GM12874 (cell line): Measurements from ENCODE around the gene SERPINE1.

Experiments used
- CTCF ChIP-seq: IDR thresholded peaks from 2 replicates; pipeline ENCODE4 v1.5.1; 2011; ENCODE audit warnings: low read depth, mild to moderate bottlenecking, control low read depth, low read length, moderate library complexity; ENCODE audit not compliant: insufficient read depth

The SERPINE1 gene

GRCh38 chr7:101165075-101165957, 38.4 kb downstream of the SERPINE1 start, which contains the start of gene VGF:
VGF (minus strand) TSS chr7:101165569; CDS start chr7:101164843, 726 bp downstream.
- no peak for TF ChIP-seq CTCF

DNA sequence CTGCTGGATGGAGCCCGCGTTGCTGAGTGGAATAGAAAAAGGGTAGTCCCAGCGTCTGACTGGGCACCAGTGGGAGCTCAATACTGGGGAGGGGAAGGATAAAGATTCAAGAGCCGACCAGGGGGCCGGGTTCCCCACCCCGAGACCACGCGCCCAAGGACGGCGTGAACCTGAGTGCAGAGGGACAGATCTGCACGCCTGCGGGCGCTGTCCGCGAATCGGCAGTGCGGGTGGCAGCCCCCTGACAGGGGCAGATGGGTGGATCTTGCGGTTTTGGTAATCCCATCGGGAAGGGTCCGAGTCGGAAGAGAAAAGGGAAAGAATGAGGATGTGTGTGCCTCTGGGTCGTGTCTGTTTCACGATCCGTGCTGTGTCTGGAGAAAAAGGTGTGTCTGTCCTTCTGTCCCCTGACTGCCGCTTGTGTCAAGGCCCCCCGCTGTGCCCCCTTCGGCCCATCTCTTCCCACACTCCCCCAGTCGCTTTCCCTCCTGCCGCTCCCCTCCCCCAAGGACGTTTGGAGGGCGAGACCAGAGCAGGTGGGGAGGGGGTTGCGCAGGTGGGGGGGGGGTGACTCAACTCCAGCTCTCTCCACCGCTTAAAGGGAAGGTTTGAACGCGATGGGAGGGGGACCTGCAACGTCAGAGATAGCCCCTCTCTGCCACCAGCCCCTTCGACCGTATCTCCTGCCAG, 39.2 kb downstream of the SERPINE1 start:
- TF ChIP-seq CTCF: no peak

- TF ChIP-seq CTCF: no peak
Measured at GRCh38 chr7:101166648-101166908, 39.7 kb downstream of the SERPINE1 start.

DNA sequence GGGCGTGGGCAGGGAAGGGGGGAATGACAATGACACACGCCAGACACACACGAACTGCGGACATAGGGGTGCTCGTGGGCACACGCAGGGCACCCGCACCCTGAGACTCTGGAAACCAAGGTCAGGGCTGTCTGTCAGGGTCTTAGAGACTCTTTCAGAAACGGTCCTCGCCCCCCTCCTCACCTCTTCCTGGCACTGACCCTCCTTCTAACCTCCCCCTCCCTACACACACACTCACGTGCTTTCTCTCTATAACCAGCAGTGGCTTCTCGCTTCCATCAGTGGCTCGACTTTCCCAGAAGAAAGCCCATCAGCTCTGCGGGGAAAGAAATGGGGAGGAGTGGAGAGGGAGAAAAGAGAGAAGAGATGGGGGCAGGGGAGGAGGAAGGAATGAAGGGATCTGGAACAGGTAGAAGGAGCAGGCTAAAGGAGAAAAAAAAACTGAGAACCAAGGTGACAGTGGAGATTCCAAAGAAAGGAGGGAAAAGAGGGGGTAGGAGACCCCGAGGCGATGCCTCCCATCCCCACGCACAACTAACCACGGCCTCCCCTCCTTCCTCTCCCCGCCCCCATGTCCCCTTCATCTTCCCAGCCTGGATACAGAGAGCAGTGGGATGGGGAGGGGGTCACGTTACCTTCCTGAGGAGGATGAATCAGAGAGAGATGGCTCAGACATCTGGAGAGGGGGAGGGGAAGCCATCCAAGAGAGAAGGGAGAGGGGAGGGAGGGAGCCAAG, 40.2 kb downstream of the SERPINE1 start:
- TF ChIP-seq CTCF: no peak

GRCh38 chr7:101167645-101168411, 40.9 kb downstream of the SERPINE1 start:
- no peak for TF ChIP-seq CTCF

- no peak for TF ChIP-seq CTCF
Measured at GRCh38 chr7:101168412-101169049, 41.6 kb downstream of the SERPINE1 start.
